Measurements from ENCODE around the gene CHI3L1.

DNA sequence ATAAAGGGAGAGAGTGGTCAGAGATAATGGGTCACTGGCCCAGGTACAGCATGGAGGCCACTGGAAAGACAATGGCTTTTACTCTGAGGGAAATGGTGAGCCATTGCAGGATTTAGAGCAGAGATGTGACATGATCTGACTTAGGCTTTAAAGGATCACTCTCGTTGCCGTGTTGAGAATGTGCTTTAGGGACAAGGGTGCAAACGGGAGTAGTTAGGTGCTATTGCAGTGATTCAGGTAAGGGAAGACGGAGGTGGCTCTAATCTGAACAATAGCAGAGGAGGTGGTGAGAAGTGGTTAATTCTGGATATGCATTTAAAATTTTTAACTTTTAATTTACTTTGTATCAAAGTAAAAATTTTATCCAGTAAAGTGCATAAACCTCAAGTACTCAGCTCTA is 49.2 kb downstream of the CHI3L1 start:
- TF ChIP-seq, protein P1, sequence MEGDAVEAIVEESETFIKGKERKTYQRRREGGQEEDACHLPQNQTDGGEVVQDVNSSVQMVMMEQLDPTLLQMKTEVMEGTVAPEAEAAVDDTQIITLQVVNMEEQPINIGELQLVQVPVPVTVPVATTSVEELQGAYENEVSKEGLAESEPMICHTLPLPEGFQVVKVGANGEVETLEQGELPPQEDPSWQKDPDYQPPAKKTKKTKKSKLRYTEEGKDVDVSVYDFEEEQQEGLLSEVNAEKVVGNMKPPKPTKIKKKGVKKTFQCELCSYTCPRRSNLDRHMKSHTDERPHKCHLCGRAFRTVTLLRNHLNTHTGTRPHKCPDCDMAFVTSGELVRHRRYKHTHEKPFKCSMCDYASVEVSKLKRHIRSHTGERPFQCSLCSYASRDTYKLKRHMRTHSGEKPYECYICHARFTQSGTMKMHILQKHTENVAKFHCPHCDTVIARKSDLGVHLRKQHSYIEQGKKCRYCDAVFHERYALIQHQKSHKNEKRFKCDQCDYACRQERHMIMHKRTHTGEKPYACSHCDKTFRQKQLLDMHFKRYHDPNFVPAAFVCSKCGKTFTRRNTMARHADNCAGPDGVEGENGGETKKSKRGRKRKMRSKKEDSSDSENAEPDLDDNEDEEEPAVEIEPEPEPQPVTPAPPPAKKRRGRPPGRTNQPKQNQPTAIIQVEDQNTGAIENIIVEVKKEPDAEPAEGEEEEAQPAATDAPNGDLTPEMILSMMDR (IDR thresholded peaks at IDR 0.05; ENCODE audit: borderline replicate concordance, extremely low read depth, low read length, poor library complexity, severe bottlenecking), result no peak
- TF ChIP-seq EZH2 (IDR thresholded peaks at IDR 0.05; ENCODE audit: borderline replicate concordance, low read depth, low read length, severe bottlenecking), result no peak

All from DND-41 (cell line).